Adrenal gland (tissue), 5 donors: ENCODE measurements around the gene FAM174C.

Experiments used
- POLR2A ChIP-seq, 2 donors: fragments of 450-650 bp; IDR thresholded peaks; one replicate each; pipeline ENCODE4 v1.6.1; 2017; ENCODE audit warnings: antibody characterized with exemption in 2 of 2, mild to moderate bottlenecking in 2 of 2, moderate library complexity in 1 of 2
- TF ChIP-seq, protein P1 (sequence below), 6 experiments: fragments of 450-650 bp in 4 of 6; fragments of 200-600 bp in 2 of 6; sonication (generic) in 1 of 6; IDR thresholded peaks; 1 replicate in 5 of 6; 2 replicates in 1 of 6; pipeline versions ENCODE4 v1.5.1 to v1.8.0; 2016 to 2021; ENCODE audit warnings: antibody characterized with exemption in 6 of 6, mild to moderate bottlenecking in 2 of 6, moderate library complexity in 1 of 6
- donor health status: DM: no; HTN: no; CAD: no.

DNA sequence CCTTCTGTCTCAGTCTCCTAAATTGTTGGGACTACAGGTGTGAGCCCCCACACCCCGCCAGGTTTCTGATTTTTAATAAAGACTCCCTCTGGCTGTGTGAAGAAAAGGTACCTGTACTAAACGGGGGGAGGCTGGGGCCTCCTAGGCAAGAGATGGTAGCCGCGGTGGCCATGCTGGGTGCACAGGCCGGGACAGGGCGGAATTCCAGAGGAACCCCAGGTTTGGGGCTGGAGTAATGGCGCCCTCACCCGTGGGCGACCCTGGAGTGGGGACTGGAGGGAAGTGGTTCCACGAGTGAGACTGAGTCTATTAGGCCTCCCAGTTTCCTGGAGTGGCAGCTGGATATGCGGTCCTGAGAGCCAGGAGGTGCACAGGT is 35.9 kb upstream of the FAM174C start:
- TF ChIP-seq, protein P1, sequence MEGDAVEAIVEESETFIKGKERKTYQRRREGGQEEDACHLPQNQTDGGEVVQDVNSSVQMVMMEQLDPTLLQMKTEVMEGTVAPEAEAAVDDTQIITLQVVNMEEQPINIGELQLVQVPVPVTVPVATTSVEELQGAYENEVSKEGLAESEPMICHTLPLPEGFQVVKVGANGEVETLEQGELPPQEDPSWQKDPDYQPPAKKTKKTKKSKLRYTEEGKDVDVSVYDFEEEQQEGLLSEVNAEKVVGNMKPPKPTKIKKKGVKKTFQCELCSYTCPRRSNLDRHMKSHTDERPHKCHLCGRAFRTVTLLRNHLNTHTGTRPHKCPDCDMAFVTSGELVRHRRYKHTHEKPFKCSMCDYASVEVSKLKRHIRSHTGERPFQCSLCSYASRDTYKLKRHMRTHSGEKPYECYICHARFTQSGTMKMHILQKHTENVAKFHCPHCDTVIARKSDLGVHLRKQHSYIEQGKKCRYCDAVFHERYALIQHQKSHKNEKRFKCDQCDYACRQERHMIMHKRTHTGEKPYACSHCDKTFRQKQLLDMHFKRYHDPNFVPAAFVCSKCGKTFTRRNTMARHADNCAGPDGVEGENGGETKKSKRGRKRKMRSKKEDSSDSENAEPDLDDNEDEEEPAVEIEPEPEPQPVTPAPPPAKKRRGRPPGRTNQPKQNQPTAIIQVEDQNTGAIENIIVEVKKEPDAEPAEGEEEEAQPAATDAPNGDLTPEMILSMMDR (IDR thresholded peaks at IDR 0.05): no peak
- TF ChIP-seq POLR2A (IDR thresholded peaks at IDR 0.05): no peak
